Esophagus muscularis mucosa (tissue), 4 donors: Measurements from ENCODE around the gene NRG2. TPM values are rescaled to one million over a fixed set of nuclear protein-coding genes. Genes with fewer than 3 reads are reported as not detected.

Source experiments
- DNase-seq: peaks from one replicate; pipeline ENCODE4 v3.0.0-alpha.2; 2017; ENCODE audit errors: extremely low spot score
- H3K27ac ChIP-seq, 4 donors: fragments of 200-600 bp; sonication (generic); replicated peaks in 1 of 4; 1 replicate in 3 of 4; 2 replicates in 1 of 4; pipeline ENCODE4 v1.5.1; 2016 to 2019; ENCODE audit warnings: mild to moderate bottlenecking in 1 of 4
- H3K27me3 ChIP-seq, 4 donors: fragments of 200-600 bp; sonication (generic); one replicate each; pipeline versions ENCODE4 v1.5.1 to v1.6.0; 2016 to 2019
- H3K36me3 ChIP-seq, 4 donors: fragments of 200-600 bp; sonication (generic); one replicate each; pipeline ENCODE4 v1.5.1; 2016 to 2019
- H3K4me1 ChIP-seq, 4 donors: fragments of 200-600 bp; sonication (generic); one replicate each; pipeline ENCODE4 v1.5.1; 2016 to 2019
- H3K4me3 ChIP-seq, 4 donors: fragments of 200-600 bp; sonication (generic); 1 replicate in 2 of 4; 2 replicates in 2 of 4; pipeline ENCODE4 v1.5.1; 2016 to 2019; ENCODE audit warnings: mild to moderate bottlenecking in 4 of 4, moderate library complexity in 1 of 4
- H3K9me3 ChIP-seq, 4 donors: fragments of 200-600 bp; sonication (generic); 1 replicate in 3 of 4; 2 replicates in 1 of 4; pipeline ENCODE4 v1.5.1; 2016 to 2019
- CTCF ChIP-seq, 3 experiments: fragments of 200-600 bp in 2 of 3; fragments of 450-650 bp in 1 of 3; sonication (generic) in 2 of 3; IDR thresholded peaks; one replicate each; pipeline ENCODE4 v1.5.1; 2017 to 2019; ENCODE audit warnings: antibody characterized with exemption in 3 of 3, mild to moderate bottlenecking in 2 of 3, moderate library complexity in 1 of 3
- EP300 ChIP-seq: sonication (generic); formaldehyde crosslinking; IDR thresholded peaks from one replicate; pipeline ENCODE4 v1.6.1; 2017; ENCODE audit warnings: antibody characterized with exemption
- POLR2A ChIP-seq: fragments of 450-650 bp; IDR thresholded peaks from one replicate; pipeline ENCODE4 v1.6.1; 2017; ENCODE audit warnings: antibody characterized with exemption, moderate library complexity, mild to moderate bottlenecking, low read depth
- POLR2AphosphoS5 ChIP-seq, 2 donors: sonication (generic); formaldehyde crosslinking; IDR thresholded peaks; one replicate each; pipeline ENCODE4 v1.6.1; 2017; ENCODE audit warnings: antibody characterized with exemption in 2 of 2
- WGBS: methylation state at CpG from one replicate; pipeline ENCODE4 v1.1.5; 2018; 5-methylcytosine and 5-hydroxymethylcytosine counted together
- intact Hi-C: fragments of 100-400 bp; cut with DNase I; formaldehyde crosslinking; loops from one replicate; pipeline ENCODE4 v1.15.1; 2023
- total RNA-seq, 4 donors: library from RNA; depleted of rRNA; stranded (reverse); fragments of >200 nt; gene quantifications; one replicate each; pipeline versions ENCODE4 v1.1.0 to v1.2.1, GENCODE V29; 2016

The NRG2 gene
- total RNA-seq, 4 donors from 2014 or later: 2.8 to 5.0 (median 4.1) TPM

- Histone ChIP-seq H3K36me3 (no peaks in the 10 kb centered on the region), H3K27ac (no peak overlapping the region), H3K9me3 (no peaks in the 10 kb centered on the region), H3K27me3 (peaks cover 0 to 21% (median 0%) of the 10 kb centered on the region in 4 donors), H3K4me1 (no peaks in the 10 kb centered on the region), H3K4me3 (no peak overlapping the region)
- 84% methylated on average over 1 of the region's 1 CpG for WGBS
- DNase-seq: no peak
- no peak for TF ChIP-seq CTCF (IDR thresholded peaks at IDR 0.05)
- TF ChIP-seq POLR2A: no peak
- no peak for TF ChIP-seq POLR2AphosphoS5 (IDR thresholded peaks at IDR 0.05)
- TF ChIP-seq EP300: no peak
- intact Hi-C loops: no loop called here
These were observed 17.7 kb upstream of the NRG2 start for GRCh38 chr5:140060816-140061215.

GRCh38 chr5:140058212-140058932 lies 15.3 kb upstream of the NRG2 start:
- Histone ChIP-seq H3K36me3 (no peaks in the 10 kb centered on the region), H3K4me1 (peaks cover 0 to 8% (median 7%) of the 10 kb centered on the region in 4 donors), H3K9me3 (no peaks in the 10 kb centered on the region), H3K4me3 (no peak overlapping the region), H3K27me3 (peaks cover 0 to 21% (median 0%) of the 10 kb centered on the region in 4 donors), H3K27ac (no peak overlapping the region)
- no peak for DNase-seq
- 90% methylated on average over 5 of the region's 5 CpGs for WGBS
- TF ChIP-seq CTCF (IDR thresholded peaks at IDR 0.05) (no peak), EP300 (no peak), POLR2AphosphoS5 (IDR thresholded peaks at IDR 0.05) (no peak), POLR2A (no peak)
- intact Hi-C loops: no loop called here

GRCh38 chr5:140056880-140057279 lies 13.8 kb upstream of the NRG2 start:
- peaks cover 0 to 8% (median 7%) of the 10 kb centered on the region in 4 donors for H3K4me1 ChIP-seq
- no peaks in the 10 kb centered on the region for H3K9me3 ChIP-seq
- no peak overlapping the region for H3K4me3 ChIP-seq
- intact Hi-C loops: no loop called here
- no peak for DNase-seq
- H3K27ac ChIP-seq: no peak overlapping the region
- peaks cover 0 to 15% (median 0%) of the 10 kb centered on the region in 4 donors for H3K27me3 ChIP-seq
- TF ChIP-seq POLR2A (no peak), EP300 (no peak), POLR2AphosphoS5 (IDR thresholded peaks at IDR 0.05) (no peak), CTCF (IDR thresholded peaks at IDR 0.05) (no peak)
- H3K36me3 ChIP-seq: no peaks in the 10 kb centered on the region
- 97% methylated on average over 1 of the region's 1 CpG for whole genome bisulfite sequencing

GRCh38 chr5:140055152-140055551 lies 12.1 kb upstream of the NRG2 start:
- Histone ChIP-seq H3K4me3 (no peak overlapping the region), H3K4me1 (peaks cover 0 to 8% (median 7%) of the 10 kb centered on the region in 4 donors), H3K9me3 (no peaks in the 10 kb centered on the region), H3K36me3 (no peaks in the 10 kb centered on the region), H3K27me3 (peaks cover 0 to 6% (median 0%) of the 10 kb centered on the region in 4 donors), H3K27ac (no peak overlapping the region)
- 47% methylated on average over 3 of the region's 3 CpGs for WGBS
- TF ChIP-seq POLR2A (no peak), POLR2AphosphoS5 (IDR thresholded peaks at IDR 0.05) (no peak), EP300 (no peak)
- no peak for DNase-seq
- intact Hi-C loops: no loop called here

- Histone ChIP-seq H3K4me1 (peaks cover 0 to 8% (median 7%) of the 10 kb centered on the region in 4 donors), H3K9me3 (no peaks in the 10 kb centered on the region), H3K36me3 (no peaks in the 10 kb centered on the region), H3K27ac (no peak overlapping the region), H3K27me3 (peaks cover 0 to 6% (median 0%) of the 10 kb centered on the region in 4 donors), H3K4me3 (no peak overlapping the region)
- intact Hi-C loops: no loop called here
- DNase-seq: no peak
- TF ChIP-seq CTCF (IDR thresholded peaks at IDR 0.05): no peak
- no peak for TF ChIP-seq POLR2A
- 84% methylated on average over 1 of the region's 1 CpG for WGBS
These were observed 11.1 kb upstream of the NRG2 start for GRCh38 chr5:140054086-140054689.
